ENCODE results near the gene LGMN. TPM values are rescaled to one million over a fixed set of nuclear protein-coding genes. Genes with fewer than 3 reads are reported as not detected.
A peak's percentile ranks its signal among the peaks of the same experiment; 100 is the strongest.

Gene LGMN
- total RNA-seq, 1 donor from 2014 or later = 47.0 TPM

- ATAC-seq (no peak), DNase-seq (ENCODE audit: low spot score) (no peak)
Observed at GRCh38 chr14:92679246-92679645, 69.2 kb downstream of the LGMN start.

GRCh38 chr14:92678766-92679165, 69.7 kb downstream of the LGMN start:
- DNase-seq (ENCODE audit: low spot score) = no peak
- no peak for ATAC-seq

- no peak for ATAC-seq
- DNase-seq (ENCODE audit: low spot score) = no peak
Observed at GRCh38 chr14:92677955-92678354, 70.5 kb downstream of the LGMN start.

- ATAC-seq (peak; percentile 13), DNase-seq (ENCODE audit: low spot score) (no peak)
Observed at GRCh38 chr14:92677087-92677668, 71.2 kb downstream of the LGMN start.

GRCh38 chr14:92676403-92677086, 71.9 kb downstream of the LGMN start:
- DNase-seq (ENCODE audit: low spot score) = no peak

GRCh38 chr14:92675976-92676375, 72.5 kb downstream of the LGMN start:
- ATAC-seq (peak; percentile 21), DNase-seq (ENCODE audit: low spot score) (no peak)

More at GRCh38 chr14:92676403-92677086, 71.9 kb downstream of the LGMN start:
- no peak for ATAC-seq

- ATAC-seq (no peak), DNase-seq (ENCODE audit: low spot score) (no peak)
Observed at GRCh38 chr14:92675421-92675820, 73.0 kb downstream of the LGMN start.

- DNase-seq (ENCODE audit: low spot score) (no peak), ATAC-seq (no peak)
Observed at GRCh38 chr14:92673601-92674150, 74.8 kb downstream of the LGMN start.

- ATAC-seq = no peak
- DNase-seq (ENCODE audit: low spot score) = no peak
Observed at GRCh38 chr14:92670643-92671366, 77.6 kb downstream of the LGMN start.

GRCh38 chr14:92670160-92670559, 78.3 kb downstream of the LGMN start:
- no peak for ATAC-seq
- no peak for DNase-seq (ENCODE audit: low spot score)

- DNase-seq (ENCODE audit: low spot score) (no peak), ATAC-seq (no peak)
Observed at GRCh38 chr14:92668276-92668973, 80.0 kb downstream of the LGMN start.

GRCh38 chr14:92666251-92666650, 82.2 kb downstream of the LGMN start:
- no peak for DNase-seq (ENCODE audit: low spot score)
- ATAC-seq = no peak

- ATAC-seq = peak; percentile 47
- DNase-seq (ENCODE audit: low spot score) = no peak
Observed at GRCh38 chr14:92665661-92666110, 82.7 kb downstream of the LGMN start.

GRCh38 chr14:92663049-92663448, 85.4 kb downstream of the LGMN start:
- ATAC-seq (no peak), DNase-seq (ENCODE audit: low spot score) (no peak)

- ATAC-seq (no peak), DNase-seq (ENCODE audit: low spot score) (no peak)
Observed at GRCh38 chr14:92660571-92660970, 87.9 kb downstream of the LGMN start.

- ATAC-seq (peak; percentile 51), DNase-seq (ENCODE audit: low spot score) (no peak)
Observed at GRCh38 chr14:92659765-92660561, 88.5 kb downstream of the LGMN start.

GRCh38 chr14:92658684-92659083, 89.7 kb downstream of the LGMN start:
- DNase-seq (ENCODE audit: low spot score) (no peak), ATAC-seq (no peak)

GRCh38 chr14:92658160-92658559, 90.3 kb downstream of the LGMN start:
- ATAC-seq = no peak
- DNase-seq (ENCODE audit: low spot score) = no peak

GRCh38 chr14:92657457-92658142, 90.8 kb downstream of the LGMN start:
- no peak for DNase-seq (ENCODE audit: low spot score)
- peak; percentile 56 for ATAC-seq

Data from left lobe of liver (tissue), 2 donors.